Central memory CD8-positive, alpha-beta T cell (primary cell): ENCODE data around the gene IFRD1.

ENCODE experiments used
- ATAC-seq: fragments of 150-1000 bp; cut with Tn5 transposase; replicated peaks from 2 replicates; pipeline ENCODE4 v1.10.0; 2022; ENCODE audit warnings: mild to moderate bottlenecking, moderate FRiP score, moderate number of reproducible peaks; ENCODE audit not compliant: poor library complexity, severe bottlenecking; ENCODE audit errors: extremely low read depth
- DNase-seq, 2 donors: peaks; one replicate each; pipeline ENCODE4 v3.0.0; 2021; ENCODE audit warnings: low spot score in 2 of 2
- H3K27ac Mint-ChIP-seq: one replicate; pipeline ENCODE4 v1.8.0; 2022; ENCODE audit warnings: low read depth, mild to moderate bottlenecking, moderate library complexity, mixed read lengths
- H3K27me3 Mint-ChIP-seq: one replicate; pipeline ENCODE4 v1.8.0; 2022; ENCODE audit warnings: mixed read lengths
- H3K36me3 Mint-ChIP-seq: one replicate; pipeline ENCODE4 v1.8.0; 2022; ENCODE audit warnings: mild to moderate bottlenecking, moderate library complexity, mixed read lengths; ENCODE audit not compliant: insufficient read depth
- H3K4me1 Mint-ChIP-seq: one replicate; pipeline ENCODE4 v1.8.0; 2022; ENCODE audit warnings: mixed read lengths
- H3K4me3 Mint-ChIP-seq: one replicate; pipeline ENCODE4 v1.8.0; 2022; ENCODE audit warnings: mild to moderate bottlenecking, moderate library complexity, mixed read lengths
- H3K9me3 Mint-ChIP-seq: one replicate; pipeline ENCODE4 v1.8.0; 2022; ENCODE audit warnings: mixed read lengths

Gene IFRD1

GRCh38 chr7:112481121-112481736 is 31.0 kb downstream of the IFRD1 start:
- no peaks in the 10 kb centered on the region for H3K4me1 Mint-ChIP-seq
- no peak overlapping the region for H3K27ac Mint-ChIP-seq
- no peaks in the 10 kb centered on the region for H3K27me3 Mint-ChIP-seq
- peaks cover 16% of the 10 kb centered on the region for H3K36me3 Mint-ChIP-seq
- H3K4me3 Mint-ChIP-seq, result no peak overlapping the region
- DNase-seq, result no peak
- no peaks in the 10 kb centered on the region for H3K9me3 Mint-ChIP-seq
- ATAC-seq, result no peak

DNA sequence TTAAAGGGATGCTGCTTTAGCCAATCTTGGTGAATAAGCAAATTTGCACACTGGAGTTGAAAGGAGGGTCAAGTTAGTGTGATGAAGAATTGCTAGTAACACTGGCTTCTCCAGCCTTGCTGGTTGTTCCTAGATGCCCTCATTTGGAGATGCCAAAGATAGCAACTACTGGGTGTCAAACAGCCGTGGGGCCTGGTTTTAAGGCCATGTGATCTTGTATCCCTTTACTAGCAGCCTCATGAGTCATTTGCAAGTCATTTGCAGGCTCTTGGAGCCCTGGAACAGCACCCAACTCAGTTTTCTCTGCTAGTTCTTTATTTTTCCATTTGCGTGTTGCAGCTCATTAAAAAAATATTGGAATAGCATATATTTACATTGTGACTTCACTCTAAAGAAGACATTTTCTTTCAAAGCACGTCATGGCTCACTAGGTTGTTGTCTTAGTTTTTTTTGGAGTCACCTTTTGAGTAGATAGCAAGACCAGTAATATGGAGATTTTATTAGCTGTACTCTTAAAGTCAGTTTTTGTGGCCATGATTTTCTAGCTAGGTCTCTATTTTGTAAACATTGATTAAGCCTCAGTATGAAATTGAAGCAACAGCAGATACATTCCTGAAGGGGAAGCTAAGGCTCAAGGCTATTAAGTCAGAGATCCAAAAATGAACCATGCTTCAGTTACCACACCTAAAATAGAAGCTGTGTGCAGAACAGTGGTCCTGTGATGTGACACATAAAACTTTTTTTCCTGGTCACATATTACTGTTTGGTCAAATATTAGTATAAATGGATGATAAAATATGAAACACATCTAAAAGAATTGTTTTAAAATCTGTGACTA is 31.8 kb downstream of the IFRD1 start:
- no peaks in the 10 kb centered on the region for H3K4me1 Mint-ChIP-seq
- H3K36me3 Mint-ChIP-seq, result peaks cover 11% of the 10 kb centered on the region
- no peaks in the 10 kb centered on the region for H3K27me3 Mint-ChIP-seq
- H3K27ac Mint-ChIP-seq, result no peak overlapping the region
- no peak overlapping the region for H3K4me3 Mint-ChIP-seq
- H3K9me3 Mint-ChIP-seq, result no peaks in the 10 kb centered on the region
- DNase-seq (no peak), ATAC-seq (no peak)

- no peaks in the 10 kb centered on the region for H3K4me1 Mint-ChIP-seq
- H3K27ac Mint-ChIP-seq, result no peak overlapping the region
- H3K9me3 Mint-ChIP-seq, result no peaks in the 10 kb centered on the region
- no peak for DNase-seq
- no peak for ATAC-seq
- no peak overlapping the region for H3K4me3 Mint-ChIP-seq
- H3K36me3 Mint-ChIP-seq, result no peaks in the 10 kb centered on the region
- H3K27me3 Mint-ChIP-seq, result no peaks in the 10 kb centered on the region
Observed at GRCh38 chr7:112484671-112485167, 34.5 kb downstream of the IFRD1 start.

DNA sequence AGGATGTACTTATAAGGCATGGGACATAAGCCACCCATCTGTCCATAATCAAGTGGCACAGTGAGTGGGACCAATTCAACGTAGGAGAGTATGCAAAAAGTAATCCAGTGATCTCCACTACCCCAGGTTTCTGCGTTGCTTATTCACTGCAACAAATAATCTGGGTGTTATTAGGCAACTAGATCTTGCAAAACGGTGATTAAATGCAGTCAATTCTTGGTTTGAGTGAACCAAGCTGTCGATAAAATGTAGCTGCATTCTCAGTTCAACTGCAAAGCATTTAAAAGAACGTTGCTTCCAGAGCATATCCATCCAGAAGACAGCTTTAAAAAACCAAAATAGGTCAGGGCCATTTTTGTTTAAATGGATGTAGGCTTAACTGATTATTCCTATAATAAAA is 35.5 kb downstream of the IFRD1 start:
- Mint-ChIP-seq H3K27ac (no peak overlapping the region), H3K9me3 (no peaks in the 10 kb centered on the region), H3K36me3 (no peaks in the 10 kb centered on the region), H3K27me3 (no peaks in the 10 kb centered on the region), H3K4me3 (no peak overlapping the region), H3K4me1 (no peaks in the 10 kb centered on the region)
- DNase-seq (no peak), ATAC-seq (no peak)

DNA sequence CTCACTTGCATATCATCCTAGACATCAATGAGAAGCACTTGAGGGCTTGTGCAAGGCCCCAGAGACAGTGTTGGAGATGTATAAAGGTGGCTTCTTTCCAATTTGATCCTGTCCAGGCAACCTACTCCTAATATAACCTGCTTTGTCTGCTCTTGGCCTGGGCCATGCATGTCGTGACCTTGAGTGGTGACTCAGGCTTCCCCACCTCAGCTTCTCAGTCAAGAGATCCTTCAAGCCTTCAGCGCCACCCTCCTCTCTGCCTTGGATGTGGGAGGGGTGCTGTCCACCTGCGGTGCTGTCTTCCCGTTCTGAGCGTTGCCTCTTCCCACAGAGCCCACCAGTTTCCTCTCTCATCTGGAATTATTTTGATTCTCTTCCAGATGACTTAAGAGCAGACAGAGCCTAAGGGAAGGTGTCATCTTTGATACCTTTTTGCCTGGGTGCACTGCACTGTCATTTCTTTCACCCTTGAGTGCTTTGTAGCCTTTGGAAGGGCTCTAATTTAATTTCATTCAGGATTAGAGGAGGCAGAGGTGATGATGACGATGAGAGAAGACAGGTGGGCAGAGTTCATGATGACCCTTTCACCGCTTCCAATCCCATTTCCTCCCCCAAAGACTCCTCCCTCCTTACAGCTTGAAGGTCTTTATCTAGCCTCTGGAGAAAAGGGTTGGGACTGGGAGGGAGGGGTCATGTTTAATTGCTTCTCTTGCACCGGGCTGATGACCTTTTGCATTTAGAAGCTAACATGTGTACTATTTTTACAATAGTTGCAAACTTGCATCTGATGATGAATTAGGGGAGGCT is 37.4 kb downstream of the IFRD1 start:
- H3K9me3 Mint-ChIP-seq, result no peaks in the 10 kb centered on the region
- H3K27me3 Mint-ChIP-seq, result no peaks in the 10 kb centered on the region
- no peak for ATAC-seq

DNA sequence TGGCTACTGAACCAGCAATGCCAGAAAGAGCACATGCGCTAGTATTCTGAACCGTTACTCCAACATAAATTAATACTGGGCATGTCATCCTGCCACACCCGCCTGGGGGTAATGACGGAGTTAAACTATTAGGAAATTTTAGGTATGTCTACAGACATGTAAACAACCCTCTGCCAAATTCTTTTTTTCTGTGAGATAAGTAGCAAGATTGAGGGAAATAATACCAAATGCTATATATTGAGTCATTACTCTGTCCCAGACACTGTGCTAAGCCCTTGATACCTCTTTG is 37.9 kb downstream of the IFRD1 start:
- Mint-ChIP-seq H3K27ac (no peak overlapping the region), H3K9me3 (no peaks in the 10 kb centered on the region), H3K4me1 (no peaks in the 10 kb centered on the region), H3K4me3 (no peak overlapping the region), H3K27me3 (no peaks in the 10 kb centered on the region), H3K36me3 (no peaks in the 10 kb centered on the region)
- ATAC-seq (no peak), DNase-seq (no peak)

More for the DNA sequence above, 37.4 kb downstream of the IFRD1 start:
- DNase-seq, result no peak
- H3K27ac Mint-ChIP-seq, result no peak overlapping the region
- no peak overlapping the region for H3K4me3 Mint-ChIP-seq
- no peaks in the 10 kb centered on the region for H3K4me1 Mint-ChIP-seq
- H3K36me3 Mint-ChIP-seq, result no peaks in the 10 kb centered on the region

DNA sequence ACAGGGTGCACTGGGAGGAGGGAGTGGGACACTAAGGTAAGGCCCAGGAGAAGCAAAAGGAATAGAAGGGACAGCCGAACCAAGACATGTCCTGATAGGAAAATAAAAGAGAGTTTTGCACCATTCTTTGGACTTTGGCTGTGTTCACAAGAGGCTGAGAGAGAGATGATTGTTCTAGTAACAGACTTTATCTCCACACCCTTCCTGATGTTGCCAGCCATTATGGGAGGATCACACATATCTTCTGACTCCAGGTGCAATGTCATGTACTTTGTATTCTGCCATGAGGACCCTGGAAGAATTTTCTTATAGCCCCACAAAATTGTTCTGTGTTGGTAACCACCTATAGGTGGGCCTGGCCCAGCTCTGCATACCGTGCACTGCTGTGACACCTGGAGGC is 41.9 kb downstream of the IFRD1 start:
- H3K4me1 Mint-ChIP-seq, result no peaks in the 10 kb centered on the region
- no peaks in the 10 kb centered on the region for H3K36me3 Mint-ChIP-seq
- H3K27me3 Mint-ChIP-seq, result peaks cover 8% of the 10 kb centered on the region
- no peak for DNase-seq
- H3K4me3 Mint-ChIP-seq, result no peak overlapping the region
- ATAC-seq, result no peak
- H3K9me3 Mint-ChIP-seq, result no peaks in the 10 kb centered on the region
- H3K27ac Mint-ChIP-seq, result no peak overlapping the region

GRCh38 chr7:112494656-112495055 is 44.4 kb downstream of the IFRD1 start:
- no peak overlapping the region for H3K4me3 Mint-ChIP-seq
- no peaks in the 10 kb centered on the region for H3K4me1 Mint-ChIP-seq
- ATAC-seq (no peak), DNase-seq (no peak)
- peaks cover 19% of the 10 kb centered on the region for H3K27me3 Mint-ChIP-seq
- H3K27ac Mint-ChIP-seq, result no peak overlapping the region
- no peaks in the 10 kb centered on the region for H3K9me3 Mint-ChIP-seq
- no peaks in the 10 kb centered on the region for H3K36me3 Mint-ChIP-seq

DNA sequence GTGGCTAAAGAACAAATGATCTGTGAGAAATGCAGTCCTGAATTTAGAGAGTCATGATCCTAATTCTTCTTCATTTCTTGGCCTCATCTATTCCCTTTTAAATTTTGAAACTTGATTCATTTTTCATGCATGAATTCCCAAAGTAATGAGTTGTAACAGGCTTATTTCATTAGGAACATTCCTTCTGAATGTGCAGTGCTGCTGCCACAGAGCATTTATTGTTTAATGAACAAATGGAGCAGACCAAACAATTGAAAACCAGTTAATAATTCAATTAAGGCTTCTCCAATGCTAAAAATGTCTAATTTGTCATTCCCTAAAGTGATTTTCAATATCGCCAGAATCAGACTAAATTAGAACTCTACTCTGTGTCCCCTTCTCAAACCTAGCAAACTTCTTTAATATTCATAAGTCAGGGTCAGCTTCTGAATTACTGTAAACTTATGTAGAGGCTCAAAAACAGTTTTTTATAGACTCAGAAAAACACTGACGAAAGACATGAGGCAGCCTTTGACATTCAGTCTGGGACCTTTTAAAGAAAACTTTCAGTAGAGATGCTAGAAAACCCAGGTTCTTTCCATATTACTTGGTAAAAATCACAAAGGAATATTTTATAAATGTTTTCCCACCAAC is 45.0 kb downstream of the IFRD1 start:
- Mint-ChIP-seq H3K9me3 (no peaks in the 10 kb centered on the region), H3K4me3 (no peak overlapping the region), H3K4me1 (no peaks in the 10 kb centered on the region), H3K27me3 (peaks cover 22% of the 10 kb centered on the region), H3K36me3 (no peaks in the 10 kb centered on the region), H3K27ac (no peak overlapping the region)
- ATAC-seq, result no peak
- DNase-seq, result no peak

DNA sequence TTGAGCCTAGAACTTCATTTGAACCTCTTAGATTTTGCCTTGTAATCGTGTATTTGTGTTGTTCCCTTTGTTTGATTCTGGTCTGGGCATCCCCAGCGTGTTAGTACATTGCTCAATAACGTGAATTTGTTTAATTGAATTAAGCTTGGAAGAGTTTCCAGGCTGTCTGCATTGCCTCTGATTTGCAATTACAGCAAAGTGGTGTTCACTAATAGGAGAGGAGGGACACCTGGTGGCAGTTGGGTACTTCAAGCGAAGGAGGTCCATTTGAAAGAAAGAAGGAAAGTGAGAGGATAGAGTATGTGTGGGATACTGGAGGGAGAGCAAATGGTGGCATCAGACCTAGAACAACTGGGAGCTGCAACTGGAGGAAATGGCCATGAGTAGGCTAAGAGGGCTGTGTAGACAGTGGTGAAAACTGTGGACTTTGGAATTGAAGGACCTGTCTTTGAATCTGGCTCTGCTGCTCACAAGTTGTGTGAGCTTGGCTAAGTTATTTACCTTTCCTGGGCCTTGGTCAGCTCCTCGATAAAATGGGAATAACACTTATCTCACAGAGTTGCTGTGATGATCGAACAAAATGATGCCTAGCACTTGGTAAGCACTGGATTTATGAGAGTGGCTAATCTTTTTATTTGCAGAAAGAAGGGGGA is 45.7 kb downstream of the IFRD1 start:
- Mint-ChIP-seq H3K9me3 (no peaks in the 10 kb centered on the region), H3K27ac (no peak overlapping the region), H3K36me3 (no peaks in the 10 kb centered on the region), H3K27me3 (peaks cover 22% of the 10 kb centered on the region), H3K4me1 (no peaks in the 10 kb centered on the region), H3K4me3 (no peak overlapping the region)
- no peak for ATAC-seq
- DNase-seq, result no peak

DNA sequence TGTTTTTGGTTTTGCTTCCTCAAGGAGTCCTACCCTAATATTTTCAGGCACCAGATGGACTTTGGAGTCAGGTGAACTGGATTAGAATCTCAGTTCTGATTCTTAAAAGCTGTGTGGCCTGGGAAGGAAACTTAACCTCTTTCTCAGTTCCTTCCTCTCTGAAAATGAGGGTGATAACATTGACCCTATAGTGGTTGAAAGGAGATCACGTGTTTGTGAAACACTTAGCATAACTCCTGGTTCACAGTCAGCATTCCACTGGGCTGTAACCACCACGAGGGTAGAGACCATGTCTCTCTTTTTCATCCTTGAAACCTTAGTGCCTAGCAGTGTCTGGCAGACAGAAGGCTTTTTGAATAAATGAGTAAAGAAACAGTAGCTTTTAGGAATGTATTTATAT is 47.2 kb downstream of the IFRD1 start:
- Mint-ChIP-seq H3K36me3 (no peaks in the 10 kb centered on the region), H3K9me3 (no peaks in the 10 kb centered on the region), H3K27me3 (peaks cover 27% of the 10 kb centered on the region), H3K27ac (no peak overlapping the region), H3K4me1 (no peaks in the 10 kb centered on the region), H3K4me3 (no peak overlapping the region)
- ATAC-seq, result no peak
- DNase-seq, result no peak

DNA sequence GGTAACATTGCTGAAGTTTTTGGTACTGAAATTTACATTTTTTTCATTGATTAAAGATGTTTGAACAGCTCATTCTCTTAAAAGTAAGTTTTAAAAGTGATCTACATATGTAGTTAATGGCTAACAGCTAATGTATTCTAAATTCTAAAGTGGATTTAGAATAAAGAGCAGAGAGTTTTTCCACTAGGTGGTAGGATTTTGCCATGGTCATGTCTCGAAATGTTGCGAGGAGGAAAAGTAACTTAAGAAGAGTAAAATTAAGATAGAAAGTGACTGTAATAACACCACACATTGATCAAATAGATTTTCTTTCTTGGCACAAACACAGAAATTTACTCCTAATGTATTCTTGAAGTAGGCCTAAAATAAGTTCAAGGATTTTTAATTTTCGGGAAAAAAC is 50.4 kb downstream of the IFRD1 start:
- Mint-ChIP-seq H3K4me1 (no peaks in the 10 kb centered on the region), H3K27me3 (peaks cover 58% of the 10 kb centered on the region), H3K27ac (no peak overlapping the region), H3K9me3 (no peaks in the 10 kb centered on the region), H3K36me3 (no peaks in the 10 kb centered on the region), H3K4me3 (no peak overlapping the region)
- ATAC-seq, result no peak
- no peak for DNase-seq
